MM.1S (cell line): Measurements from ENCODE around the gene CHRNE.

Experiments used
- EZH2 ChIP-seq: fragments of 300-600 bp; sonication (generic); optimal IDR thresholded peaks from 2 replicates; pipeline ENCODE3; 2017; ENCODE audit warnings: low read depth, mild to moderate bottlenecking, antibody characterized with exemption, low read length, mixed read lengths
- EZH2phosphoT487 ChIP-seq: fragments of 300-600 bp; sonication (generic); IDR thresholded peaks from 2 replicates; pipeline ENCODE4 v1.6.1; 2018; ENCODE audit warnings: antibody characterized with exemption, low read length
- TF ChIP-seq, protein P1 (sequence below): fragments of 300-600 bp; sonication (generic); IDR thresholded peaks from 2 replicates; pipeline ENCODE4 v1.5.1; 2016; ENCODE audit warnings: antibody characterized with exemption, low read length, mixed read lengths

DNA sequence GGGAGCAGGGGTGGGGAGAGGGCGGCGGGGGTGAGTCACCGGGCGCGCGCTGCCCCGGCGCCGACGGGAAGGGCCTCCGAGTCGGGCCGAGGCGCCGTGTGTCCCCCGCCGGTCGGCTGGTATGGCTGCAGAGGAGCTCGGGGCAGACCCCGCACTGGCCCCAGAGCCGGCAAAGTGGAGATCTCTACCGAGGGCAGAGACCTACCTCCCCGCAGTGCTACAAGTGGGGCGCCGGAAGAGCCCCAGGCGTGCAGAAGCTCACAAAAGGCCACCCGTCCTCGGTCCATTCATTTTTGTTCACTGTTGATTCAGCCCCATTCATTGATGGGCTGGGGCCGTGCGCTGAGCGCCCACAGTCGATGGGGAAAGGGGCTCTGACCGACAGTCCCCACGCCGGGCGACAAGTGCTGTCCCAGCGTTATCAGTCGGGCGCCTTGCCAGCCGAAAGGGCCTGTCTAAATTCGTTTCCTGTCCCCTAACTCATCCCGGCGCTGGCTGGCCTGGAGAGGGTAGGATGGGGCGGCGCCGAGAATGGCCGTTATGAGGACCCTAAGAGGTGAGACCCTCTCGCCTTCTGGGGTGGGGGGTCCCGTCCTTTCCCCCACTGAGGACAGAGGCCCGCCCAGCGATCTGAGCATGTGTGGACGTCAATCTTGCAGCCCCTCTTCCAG lies 47.3 kb upstream of the CHRNE start:
- no peak for TF ChIP-seq EZH2phosphoT487
- TF ChIP-seq, protein P1, sequence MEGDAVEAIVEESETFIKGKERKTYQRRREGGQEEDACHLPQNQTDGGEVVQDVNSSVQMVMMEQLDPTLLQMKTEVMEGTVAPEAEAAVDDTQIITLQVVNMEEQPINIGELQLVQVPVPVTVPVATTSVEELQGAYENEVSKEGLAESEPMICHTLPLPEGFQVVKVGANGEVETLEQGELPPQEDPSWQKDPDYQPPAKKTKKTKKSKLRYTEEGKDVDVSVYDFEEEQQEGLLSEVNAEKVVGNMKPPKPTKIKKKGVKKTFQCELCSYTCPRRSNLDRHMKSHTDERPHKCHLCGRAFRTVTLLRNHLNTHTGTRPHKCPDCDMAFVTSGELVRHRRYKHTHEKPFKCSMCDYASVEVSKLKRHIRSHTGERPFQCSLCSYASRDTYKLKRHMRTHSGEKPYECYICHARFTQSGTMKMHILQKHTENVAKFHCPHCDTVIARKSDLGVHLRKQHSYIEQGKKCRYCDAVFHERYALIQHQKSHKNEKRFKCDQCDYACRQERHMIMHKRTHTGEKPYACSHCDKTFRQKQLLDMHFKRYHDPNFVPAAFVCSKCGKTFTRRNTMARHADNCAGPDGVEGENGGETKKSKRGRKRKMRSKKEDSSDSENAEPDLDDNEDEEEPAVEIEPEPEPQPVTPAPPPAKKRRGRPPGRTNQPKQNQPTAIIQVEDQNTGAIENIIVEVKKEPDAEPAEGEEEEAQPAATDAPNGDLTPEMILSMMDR, result no peak
- no peak for TF ChIP-seq EZH2
